PFSK-1 (cell line): ENCODE results near the gene ISM1.

ENCODE experiments used
- FOXP2 ChIP-seq: optimal IDR thresholded peaks from 2 replicates; pipeline ENCODE3; 2011; ENCODE audit warnings: borderline replicate concordance, control low read depth, inconsistent platforms; ENCODE audit not compliant: insufficient read depth; ENCODE audit errors: extremely low read length, extremely low read depth
- POLR2AphosphoS5 ChIP-seq: IDR thresholded peaks from 2 replicates; pipeline ENCODE4 v1.6.1; 2012; ENCODE audit warnings: low read depth, mild to moderate bottlenecking, control low read depth, low read length, moderate library complexity
- SIN3A ChIP-seq: IDR thresholded peaks from 2 replicates; pipeline ENCODE4 v1.6.1; 2012; ENCODE audit warnings: mild to moderate bottlenecking, low read length, moderate library complexity, borderline replicate concordance; ENCODE audit not compliant: insufficient read depth
- TAF1 ChIP-seq: IDR thresholded peaks from 2 replicates; pipeline ENCODE4 v1.6.1; 2012; ENCODE audit warnings: low read length, control low read depth, borderline replicate concordance; ENCODE audit not compliant: insufficient read depth
- TF ChIP-seq, protein P1 (sequence below), 2 experiments: IDR thresholded peaks; 2 replicates each; pipeline versions ENCODE4 v1.6.1 to v1.8.0; 2011 to 2012; ENCODE audit warnings: low read depth in 2 of 2, low read length in 2 of 2, control low read depth in 1 of 2, inconsistent platforms in 1 of 2, mild to moderate bottlenecking in 1 of 2, moderate library complexity in 1 of 2; ENCODE audit not compliant: insufficient read depth in 1 of 2

Gene ISM1

GRCh38 chr20:13278812-13279570 is 57.9 kb downstream of the ISM1 start:
- TF ChIP-seq FOXP2 (no peak), POLR2AphosphoS5 (no peak), TAF1 (no peak), SIN3A (no peak)
- TF ChIP-seq, protein P1, sequence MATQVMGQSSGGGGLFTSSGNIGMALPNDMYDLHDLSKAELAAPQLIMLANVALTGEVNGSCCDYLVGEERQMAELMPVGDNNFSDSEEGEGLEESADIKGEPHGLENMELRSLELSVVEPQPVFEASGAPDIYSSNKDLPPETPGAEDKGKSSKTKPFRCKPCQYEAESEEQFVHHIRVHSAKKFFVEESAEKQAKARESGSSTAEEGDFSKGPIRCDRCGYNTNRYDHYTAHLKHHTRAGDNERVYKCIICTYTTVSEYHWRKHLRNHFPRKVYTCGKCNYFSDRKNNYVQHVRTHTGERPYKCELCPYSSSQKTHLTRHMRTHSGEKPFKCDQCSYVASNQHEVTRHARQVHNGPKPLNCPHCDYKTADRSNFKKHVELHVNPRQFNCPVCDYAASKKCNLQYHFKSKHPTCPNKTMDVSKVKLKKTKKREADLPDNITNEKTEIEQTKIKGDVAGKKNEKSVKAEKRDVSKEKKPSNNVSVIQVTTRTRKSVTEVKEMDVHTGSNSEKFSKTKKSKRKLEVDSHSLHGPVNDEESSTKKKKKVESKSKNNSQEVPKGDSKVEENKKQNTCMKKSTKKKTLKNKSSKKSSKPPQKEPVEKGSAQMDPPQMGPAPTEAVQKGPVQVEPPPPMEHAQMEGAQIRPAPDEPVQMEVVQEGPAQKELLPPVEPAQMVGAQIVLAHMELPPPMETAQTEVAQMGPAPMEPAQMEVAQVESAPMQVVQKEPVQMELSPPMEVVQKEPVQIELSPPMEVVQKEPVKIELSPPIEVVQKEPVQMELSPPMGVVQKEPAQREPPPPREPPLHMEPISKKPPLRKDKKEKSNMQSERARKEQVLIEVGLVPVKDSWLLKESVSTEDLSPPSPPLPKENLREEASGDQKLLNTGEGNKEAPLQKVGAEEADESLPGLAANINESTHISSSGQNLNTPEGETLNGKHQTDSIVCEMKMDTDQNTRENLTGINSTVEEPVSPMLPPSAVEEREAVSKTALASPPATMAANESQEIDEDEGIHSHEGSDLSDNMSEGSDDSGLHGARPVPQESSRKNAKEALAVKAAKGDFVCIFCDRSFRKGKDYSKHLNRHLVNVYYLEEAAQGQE (IDR thresholded peaks at IDR 0.05; ENCODE audit: insufficient read depth in 1 of 2, low read depth in 2 of 2, low read length in 2 of 2): no peak

- TF ChIP-seq SIN3A: no peak
- no peak for TF ChIP-seq POLR2AphosphoS5
- TF ChIP-seq FOXP2: no peak
- TF ChIP-seq, protein P1 (IDR thresholded peaks at IDR 0.05; ENCODE audit: insufficient read depth in 1 of 2, low read depth in 2 of 2, low read length in 2 of 2): no peak
- TF ChIP-seq TAF1: no peak
Observed at GRCh38 chr20:13280609-13281324, 59.7 kb downstream of the ISM1 start.

DNA sequence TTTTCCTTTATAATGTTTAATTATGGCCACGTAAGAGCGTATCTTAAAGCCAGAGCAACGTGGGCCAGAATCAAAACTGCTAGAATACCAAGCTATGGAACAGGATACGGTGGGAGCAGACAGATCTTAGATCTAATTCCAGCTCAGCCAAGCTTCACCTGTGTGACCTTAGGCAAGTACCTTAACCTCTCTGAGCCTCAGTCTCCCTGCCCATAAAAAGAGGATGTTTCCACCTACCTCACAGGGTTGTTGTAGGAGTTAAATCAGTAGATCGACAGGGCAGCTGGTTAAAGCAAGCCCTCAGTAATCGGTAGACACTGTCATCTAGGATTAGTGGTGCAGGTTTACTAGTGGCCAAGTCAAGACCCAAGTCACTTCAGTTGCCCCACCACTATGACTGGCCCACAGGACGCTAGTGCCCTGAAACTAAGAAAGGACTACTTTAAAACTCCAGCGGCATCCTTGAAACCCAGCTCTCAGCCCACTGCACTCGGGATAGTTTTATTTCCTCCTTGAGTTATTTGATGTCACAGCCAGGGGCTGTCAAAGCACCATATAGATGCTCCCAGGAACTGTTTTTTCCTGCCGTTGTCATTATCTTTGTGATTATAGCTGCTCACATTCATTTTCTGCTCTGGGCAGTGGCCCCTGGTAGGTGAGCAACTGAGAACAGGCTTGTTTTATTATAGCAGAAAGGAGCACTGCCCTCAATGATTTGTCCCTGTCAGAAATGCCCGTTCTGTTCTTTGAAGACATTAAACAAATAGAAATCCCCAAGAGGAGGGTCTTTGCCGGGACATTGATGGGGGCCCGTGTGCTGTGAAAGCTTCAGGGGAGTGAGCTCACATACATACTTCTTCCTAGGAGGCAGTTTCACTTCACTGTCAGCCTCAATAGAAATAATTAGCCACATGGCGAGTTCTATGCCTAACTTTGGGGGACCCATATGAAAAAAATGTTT is 63.1 kb downstream of the ISM1 start:
- no peak for TF ChIP-seq SIN3A
- no peak for TF ChIP-seq POLR2AphosphoS5
- TF ChIP-seq, protein P1 (IDR thresholded peaks at IDR 0.05; ENCODE audit: insufficient read depth in 1 of 2, low read depth in 2 of 2, low read length in 2 of 2): no peak
- no peak for TF ChIP-seq FOXP2
- TF ChIP-seq TAF1: no peak

DNA sequence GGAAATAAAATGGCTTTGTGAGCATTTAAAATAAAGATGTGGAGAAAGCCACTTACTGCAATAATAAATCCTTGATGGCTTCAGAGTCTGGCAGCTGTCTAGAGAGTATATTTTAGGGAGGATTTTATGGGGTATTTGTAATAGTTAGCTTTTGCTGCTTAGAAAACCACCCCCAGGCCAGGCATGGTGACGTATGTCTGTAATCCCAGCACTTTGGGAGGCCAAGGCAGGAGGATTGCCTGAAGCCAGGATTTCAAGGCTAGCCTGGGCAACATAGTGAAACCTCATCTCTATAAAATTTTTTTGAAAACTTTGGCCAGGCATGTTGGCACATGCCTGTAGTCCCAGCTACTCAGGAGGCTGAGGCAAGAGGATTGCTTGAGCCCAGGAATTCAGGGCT is 63.8 kb downstream of the ISM1 start:
- TF ChIP-seq SIN3A (no peak), POLR2AphosphoS5 (no peak), FOXP2 (no peak), TAF1 (no peak)
- TF ChIP-seq, protein P1 (IDR thresholded peaks at IDR 0.05; ENCODE audit: insufficient read depth in 1 of 2, low read depth in 2 of 2, low read length in 2 of 2): no peak
